Embryonic facial prominence (tissue), 1 donor: ENCODE data around the gene FAM222B.
"Not testable (repeated sequence)": the region's sequence is repeated elsewhere in the genome, so short reads cannot be mapped to it uniquely, and the experiment has no call there.

Experiments used
- DNase-seq: peaks from one replicate; pipeline ENCODE4 v3.0.0-alpha.2; 2016; ENCODE audit errors: extremely low spot score

The FAM222B gene

DNA sequence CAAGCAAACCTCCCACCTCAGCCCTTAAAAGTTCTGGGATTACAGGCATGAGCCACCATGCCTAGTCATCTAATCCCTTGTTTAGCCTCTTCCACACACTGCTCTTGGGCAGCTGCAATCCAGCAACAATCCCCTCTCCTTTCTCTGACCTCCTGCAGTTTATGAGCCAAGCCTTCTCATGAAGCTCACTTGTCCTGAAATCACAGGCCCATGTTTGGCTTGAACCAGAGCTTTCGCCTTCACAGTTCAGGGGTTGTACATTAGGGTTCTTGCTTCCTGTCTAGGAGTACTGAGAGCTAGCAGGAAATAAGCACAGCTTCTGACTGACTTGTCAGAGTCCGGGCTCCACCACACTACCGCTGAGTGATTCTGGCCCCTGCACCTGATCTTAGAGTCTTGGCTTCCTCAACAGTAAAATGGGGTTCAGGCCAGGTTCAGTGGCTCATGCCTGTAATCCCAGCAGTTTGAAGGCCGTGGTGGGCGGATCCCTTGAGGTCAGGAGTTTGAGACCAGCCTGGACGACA lies 28.5 kb upstream of the FAM222B start:
- DNase-seq: no peak

DNA sequence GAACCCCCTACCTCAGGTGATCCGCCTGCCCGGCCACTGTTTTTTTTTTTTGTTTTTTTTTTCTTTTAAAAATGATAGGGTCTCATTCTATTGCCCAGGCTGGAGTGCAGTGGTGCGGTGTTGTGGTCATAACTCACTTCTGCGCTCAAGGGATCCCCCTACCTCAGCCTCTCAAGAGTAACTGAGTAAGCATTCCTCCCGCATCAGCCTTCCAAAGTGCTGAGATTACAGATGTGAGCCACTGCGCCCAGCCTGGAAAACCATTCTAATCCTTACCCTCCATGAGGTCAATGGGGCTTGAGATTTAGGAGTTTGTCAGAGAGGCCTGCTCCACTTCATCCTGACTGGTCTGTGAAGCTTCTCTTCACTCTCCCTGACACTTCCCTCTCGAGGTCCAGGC lies 24.7 kb upstream of the FAM222B start:
- no peak for DNase-seq

DNA sequence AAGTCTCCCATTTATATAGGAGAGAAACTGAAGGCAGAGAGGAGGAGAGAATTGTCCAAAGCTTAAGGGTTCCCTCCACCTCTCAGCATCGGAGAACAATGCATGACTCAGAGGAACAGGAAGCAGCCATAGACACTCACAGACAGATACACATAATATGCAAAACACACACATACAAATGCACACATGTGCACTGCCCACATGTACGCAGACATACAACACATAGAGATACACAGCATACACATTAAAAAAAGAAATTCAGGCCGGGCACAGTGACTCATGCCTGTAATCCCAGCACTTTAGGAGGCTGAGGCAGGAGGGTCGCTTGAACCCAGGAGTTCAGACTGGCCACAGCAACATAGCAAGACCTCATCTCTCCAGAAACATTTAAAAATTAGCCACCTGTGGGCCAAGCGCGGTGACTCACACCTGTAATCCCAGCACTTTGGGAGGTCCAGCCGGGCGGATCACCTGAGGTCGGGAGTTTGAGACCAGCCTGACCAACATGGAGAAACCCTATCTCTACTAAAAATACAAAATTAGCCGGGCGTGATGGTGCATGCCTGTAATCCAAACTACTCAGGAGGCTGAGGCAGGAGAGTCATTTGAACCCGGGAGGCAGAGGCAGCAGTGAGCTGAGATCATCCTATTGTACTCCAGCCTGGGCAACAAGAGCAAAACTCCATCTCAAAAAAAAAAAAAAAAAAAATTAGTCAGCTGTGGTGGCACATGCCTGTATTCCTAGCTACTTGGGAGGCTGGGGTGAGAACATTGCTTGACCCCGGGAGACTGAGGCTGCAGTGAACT lies 23.6 kb upstream of the FAM222B start:
- no peak for DNase-seq

DNA sequence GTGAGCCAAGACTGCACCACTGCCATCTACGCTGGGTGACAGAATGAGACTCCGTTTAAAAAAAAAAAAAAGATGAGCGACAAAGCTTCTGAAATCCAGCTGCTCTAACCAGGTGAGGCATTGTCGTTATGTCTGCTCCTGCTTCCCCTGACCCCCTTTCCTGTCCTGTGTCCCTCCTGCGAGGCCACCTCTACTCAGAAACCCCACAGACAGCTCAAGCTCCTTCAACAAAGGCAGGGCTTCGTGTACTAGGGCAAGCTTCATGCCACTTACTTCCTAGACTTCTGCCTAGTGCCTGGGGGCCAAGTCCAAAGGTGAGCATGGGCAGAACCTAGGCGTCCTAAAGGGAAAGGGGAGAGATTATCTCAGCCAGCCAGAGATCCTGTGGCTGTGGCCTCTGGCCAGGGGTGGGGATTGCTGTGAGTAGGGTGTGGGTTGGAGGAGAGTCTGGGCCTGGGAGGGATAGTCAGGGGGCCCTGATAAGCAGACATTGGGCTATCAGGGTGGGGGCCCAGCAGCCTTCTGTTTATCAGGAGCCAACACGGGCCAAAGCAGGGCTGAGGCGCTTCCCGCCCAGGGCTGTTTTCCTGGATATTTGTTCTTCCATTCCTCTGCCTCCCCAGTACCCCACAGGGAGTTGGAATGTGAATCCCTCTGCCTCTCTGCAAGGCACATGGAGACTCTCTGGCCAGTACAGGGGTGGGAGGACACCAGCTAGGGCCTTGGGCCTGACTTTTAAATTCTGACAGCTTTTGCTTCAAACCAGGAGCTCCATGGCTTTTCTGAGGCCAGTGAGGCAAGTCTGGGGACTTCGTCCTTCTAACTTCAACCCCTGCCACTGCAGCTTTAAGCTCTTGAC lies 22.6 kb upstream of the FAM222B start:
- DNase-seq: no peak

DNA sequence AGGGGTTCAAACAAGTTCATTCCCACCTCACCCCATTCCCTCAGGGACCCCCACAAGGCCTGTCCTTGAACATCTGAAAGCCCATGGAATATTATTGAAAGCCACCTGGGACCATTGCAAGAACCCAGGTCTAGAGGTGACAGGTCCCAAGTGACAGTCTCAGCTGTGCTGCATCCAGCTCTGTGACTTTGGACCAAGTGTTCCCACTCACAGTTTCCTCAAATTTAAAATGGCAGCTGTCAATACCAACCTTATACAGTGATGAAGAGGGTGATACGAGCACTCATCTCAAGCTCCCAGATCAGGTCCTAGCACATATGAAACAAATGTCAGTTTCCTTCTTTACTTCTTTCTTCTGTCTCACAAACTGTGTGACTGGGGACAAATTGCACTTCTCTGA lies 21.4 kb upstream of the FAM222B start:
- DNase-seq: no peak

DNA sequence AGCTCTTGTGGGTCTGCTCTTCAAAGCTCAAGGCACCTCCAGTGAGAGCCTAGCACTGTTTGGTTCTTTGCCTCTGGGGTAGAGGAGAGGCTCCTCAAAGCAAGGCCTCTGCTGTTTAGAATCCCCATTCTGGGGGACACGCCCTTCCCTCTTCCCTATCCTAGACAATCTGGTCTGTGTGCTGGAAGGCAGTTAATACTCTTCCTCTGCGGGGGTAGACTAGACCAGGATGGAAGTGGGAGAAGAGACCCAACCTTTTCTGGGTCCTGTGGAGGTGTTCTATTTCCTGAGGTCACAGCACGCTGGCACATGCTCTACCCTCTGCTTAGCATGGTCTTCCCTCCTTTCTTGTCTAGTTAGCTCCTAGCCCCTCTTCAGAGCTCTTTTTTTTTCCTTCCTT lies 20.0 kb upstream of the FAM222B start:
- DNase-seq: no peak

DNA sequence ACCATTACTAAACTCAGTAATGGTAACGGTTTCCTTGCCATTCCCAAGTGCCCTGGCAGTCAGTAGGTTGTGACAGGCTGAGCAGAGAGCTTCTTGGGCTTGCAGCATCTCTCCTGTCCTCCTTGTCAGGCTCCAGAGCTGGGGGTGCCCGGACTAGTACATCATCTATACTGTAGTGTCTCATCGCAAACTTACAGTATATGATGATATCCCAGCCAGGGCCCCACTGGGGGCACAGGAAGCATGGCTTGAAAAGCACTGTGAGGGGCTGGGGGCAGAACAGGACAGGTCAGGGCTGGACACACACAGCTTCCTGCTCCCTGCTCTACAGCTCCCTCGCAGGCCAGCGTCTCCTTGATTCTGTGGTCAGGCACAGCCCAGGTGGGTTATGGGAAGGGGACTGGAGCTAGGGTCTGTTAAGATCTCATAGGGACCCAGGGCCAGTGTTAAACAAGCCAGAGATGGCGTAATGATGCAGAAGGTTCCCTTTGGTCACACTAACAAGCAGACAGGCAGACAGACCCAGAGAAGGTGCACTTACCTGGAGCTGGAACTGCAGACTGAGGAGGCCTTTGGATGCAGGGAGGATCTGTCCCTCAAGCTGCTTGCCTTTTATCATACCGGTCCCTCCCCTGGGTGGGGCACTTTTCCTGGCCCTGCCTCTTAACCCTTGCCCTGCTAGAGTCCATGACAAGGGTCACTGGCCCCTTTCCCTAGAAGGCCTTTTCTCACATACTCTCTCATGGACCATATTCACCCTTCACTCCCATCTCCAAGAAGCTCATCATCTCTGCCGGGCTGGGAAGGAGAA lies 19.0 kb upstream of the FAM222B start:
- no peak for DNase-seq

DNA sequence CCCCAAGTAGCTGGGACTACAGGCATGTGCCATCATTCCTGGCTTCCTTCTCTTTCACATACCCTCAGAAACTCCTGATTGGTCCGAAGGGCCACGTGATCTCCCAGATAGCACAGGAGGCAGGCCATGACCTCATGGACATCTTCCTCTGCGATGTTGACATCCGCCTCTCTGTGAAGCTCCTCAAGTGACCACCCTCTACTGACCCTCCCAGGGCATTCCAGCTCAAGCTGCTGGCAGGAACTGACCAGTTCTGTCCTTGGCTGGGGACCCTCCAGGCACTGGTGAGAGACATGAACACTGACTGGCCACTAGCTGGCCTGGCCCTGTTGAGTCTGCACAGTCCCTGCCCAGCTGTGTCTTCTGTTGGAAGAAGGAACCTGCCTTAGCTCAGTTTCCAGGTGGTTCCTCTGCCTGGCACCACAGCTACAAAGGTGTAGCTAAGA lies 17.8 kb upstream of the FAM222B start:
- no peak for DNase-seq

DNA sequence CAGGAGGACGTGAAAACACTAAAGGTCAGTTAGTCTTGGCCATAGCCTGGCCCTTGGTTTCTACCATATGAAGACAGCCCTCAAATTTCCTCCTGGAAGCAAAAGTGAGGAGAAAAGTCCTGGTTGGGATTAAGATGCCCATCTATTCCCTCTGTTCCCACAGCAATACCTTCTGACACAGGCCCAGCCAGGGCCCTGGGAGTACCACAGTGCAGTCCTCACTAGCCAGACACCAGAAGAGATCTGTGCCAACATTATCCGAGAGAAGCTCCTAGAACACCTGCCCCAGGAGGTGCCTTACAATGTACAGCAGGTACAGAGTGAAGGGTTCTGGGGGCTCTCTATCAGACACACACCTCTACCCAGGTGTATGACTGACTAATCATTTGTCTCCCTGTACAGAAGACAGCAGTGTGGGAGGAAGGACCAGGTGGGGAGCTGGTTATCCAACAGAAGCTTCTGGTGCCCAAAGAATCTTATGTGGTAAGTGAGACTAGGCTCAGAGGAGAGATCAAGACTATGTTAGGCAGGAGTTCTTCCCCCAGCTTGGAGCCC lies 16.3 kb upstream of the FAM222B start:
- no peak for DNase-seq

DNA sequence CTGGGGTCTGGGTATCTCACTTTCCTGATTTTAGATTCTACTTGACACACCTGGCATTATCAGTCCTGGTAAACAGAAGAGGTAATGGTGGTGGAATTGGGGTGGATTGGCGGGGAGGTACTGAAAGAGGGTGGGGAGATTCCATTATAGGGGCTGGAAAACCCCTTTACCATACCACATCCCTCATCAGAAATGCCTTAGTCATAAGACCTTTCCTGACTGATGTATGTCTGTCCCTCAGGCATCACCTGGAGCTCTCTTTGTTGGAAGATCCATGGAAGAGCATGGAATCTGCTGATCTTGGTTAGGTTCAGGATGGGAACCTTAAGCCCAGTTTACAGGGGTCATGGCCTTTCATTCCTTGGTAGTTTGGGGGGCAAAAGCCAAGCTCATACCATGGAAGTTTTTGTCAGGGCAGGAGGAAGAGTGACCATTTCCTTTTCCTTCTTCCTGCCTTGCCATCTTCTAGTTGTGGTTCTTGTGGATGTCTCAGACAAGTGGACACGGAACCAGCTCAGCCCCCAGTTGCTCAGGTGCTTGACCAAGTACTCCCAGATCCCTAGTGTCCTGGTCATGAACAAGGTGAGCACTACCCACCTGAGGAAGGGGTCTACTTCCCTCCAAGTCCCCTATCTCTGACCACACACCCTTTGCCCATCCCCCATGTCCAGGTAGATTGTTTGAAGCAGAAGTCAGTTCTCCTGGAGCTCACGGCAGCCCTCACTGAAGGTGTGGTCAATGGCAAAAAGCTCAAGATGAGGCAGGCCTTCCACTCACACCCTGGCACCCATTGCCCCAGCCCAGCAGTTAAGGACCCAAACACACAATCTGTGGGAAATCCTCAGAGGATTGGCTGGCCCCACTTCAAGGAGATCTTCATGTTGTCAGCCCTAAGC lies 15.6 kb upstream of the FAM222B start:
- no peak for DNase-seq

DNA sequence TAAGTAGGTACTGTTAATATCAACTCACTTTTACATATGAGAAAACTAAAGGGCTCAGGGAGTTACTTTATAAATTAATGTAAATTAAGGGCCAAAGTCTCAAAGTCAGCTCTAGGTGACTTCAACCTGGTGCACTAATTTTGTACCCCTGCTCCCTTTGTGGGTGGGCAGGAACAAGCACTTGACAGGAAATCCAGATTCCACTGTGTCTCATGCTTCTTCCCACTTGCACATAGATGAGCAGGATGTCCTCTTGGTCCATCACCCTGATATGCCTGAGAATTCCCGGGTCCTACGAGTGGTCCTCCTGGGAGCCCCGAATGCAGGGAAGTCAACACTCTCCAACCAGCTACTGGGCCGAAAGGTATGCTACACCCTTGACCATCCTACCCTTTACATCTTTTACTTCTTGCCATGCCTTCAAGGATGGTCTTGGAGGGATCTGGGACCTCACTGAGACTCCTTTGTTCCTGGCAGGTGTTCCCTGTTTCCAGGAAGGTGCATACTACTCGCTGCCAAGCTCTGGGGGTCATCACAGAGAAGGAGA lies 13.5 kb upstream of the FAM222B start:
- DNase-seq: no peak

DNA sequence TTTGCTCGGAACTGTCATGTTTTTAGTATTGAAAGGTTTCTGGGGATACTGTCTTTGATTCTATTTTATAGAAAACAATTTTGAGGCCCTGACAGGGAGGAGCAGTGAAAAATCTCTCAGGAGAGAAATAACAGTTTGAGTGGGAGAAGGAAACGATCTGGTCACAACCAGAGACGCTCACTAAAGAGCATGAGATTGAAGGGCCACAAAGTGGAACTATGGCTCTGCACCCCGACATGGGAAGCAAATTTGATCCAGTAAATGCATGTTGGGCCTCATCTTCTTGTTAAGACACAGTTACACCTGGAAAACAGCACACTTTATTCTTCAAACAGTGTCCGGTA lies 12.7 kb upstream of the FAM222B start:
- DNase-seq: no peak

DNA sequence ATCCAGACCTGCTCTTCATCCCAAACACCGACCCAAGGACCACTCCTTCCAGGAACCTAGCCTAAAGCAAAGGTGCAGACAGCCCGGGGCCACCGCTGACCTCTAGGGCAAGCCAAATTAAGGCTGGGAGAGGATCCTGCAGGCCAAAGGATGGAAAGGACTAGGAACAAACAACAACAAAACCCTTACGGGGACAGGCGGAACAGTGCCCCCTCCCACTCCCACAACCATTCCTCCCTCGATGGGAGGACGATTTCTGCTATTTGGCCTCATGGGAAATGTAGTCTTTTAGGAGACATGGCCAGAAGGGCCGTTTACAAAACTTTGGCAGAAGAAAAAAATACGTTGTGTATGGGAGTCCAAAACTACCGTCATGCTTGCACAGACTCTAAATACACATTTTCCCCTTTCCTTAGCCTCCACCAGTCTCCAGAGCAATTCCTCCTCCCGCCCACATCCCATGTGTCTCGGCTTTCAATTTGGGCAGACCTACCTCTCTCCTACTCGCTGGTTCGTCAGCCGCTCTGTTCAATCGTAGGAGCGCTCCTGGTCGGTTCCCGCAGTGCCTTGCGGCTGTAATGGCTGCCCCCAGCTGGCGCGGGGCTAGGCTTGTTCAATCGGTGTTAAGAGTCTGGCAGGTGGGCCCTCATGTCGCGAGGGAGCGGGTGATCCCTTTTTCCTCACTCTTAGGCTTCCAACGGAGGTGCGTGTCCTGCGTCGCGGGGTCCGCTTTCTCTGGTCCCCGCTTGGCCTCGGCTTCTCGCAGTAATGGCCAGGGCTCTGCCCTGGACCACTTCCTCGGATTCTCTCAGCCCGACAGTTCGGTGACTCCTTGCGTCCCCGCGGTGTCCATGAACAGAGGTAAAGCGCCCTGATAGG lies 12.1 kb upstream of the FAM222B start, which contains the start of gene ERAL1:
ERAL1 (plus strand) TSS at position 560 of the 879 bp plus-strand sequence; CDS start at position 579, 19 bp downstream.
- DNase-seq: peak; percentile 88

DNA sequence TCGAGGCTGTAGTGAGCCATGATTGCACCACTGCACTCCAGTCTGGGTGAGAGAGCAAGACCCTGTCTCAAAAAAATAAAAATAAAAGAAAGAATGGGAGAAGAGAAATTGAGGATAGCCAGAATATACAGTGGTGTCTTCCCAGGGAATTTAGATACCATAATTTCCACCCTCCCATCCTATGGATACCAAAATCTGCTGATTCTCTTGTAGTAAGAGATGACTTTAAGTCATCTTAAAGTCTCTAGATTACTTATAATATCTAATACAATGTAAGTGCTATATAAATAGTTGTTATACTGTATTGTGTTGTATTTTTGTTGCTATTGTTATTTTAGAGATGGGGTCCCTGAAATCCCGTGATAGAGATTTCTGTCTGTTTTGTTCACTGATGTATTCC lies 10.7 kb upstream of the FAM222B start:
- DNase-seq: no peak

DNA sequence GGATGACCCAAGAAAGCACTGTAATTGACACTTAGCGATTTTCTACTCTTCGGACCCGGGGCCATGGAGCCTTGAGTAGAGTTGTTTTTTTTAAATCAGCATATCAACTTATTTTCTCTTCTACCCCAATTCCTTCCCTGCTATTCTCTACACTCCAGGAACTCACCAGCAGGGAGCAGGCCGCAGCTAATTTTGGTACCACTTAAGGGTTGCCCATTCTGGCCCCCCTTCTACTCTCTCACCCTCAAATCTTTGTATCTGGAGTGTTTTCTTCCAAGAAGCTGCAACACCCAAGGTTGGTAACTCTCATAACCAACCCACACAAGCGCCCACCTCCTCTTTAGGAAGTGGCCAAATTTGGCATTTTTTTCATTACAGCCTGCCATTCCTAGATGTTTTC lies 6.7 kb upstream of the FAM222B start:
- DNase-seq: no peak

DNA sequence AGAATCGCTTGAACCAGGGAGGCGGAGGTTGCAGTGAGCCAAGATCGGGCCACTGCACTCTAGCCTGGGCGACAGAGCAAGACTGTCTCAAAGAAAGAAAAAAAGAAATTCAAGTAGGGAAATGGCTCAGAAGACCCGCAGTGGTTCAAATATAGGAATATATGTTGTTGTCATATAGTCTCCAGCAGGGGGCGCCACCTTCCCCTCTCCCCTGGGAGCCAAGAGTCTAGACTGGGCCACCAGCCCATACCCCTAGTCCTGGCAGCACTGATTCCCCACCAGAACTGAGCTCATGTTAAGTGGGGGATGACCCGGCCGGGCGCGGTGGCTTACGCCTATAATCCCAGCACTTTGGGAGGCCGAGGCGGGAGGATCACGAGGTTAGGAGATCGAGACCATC lies 6.1 kb upstream of the FAM222B start:
- not testable (repeated sequence) for DNase-seq

DNA sequence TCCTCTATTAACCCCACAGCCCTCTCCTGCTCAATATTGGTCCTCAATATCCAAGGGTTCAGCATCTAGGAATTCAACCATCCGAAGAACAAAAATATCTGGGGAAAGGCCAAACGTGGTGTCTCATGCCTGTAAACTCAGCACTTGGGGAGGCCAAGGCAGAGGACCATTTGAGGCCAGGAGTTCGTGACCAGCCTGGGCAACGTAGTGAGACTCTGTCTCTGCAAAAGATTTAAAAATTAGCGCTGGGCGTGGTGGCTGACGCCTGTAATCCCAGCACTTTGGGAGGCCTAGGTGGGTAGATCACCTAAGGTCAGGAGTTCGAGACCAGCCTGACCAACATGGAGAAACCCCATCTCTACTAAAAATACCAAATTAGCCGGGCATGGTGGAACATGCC lies 4.1 kb upstream of the FAM222B start:
- not testable (repeated sequence) for DNase-seq

DNA sequence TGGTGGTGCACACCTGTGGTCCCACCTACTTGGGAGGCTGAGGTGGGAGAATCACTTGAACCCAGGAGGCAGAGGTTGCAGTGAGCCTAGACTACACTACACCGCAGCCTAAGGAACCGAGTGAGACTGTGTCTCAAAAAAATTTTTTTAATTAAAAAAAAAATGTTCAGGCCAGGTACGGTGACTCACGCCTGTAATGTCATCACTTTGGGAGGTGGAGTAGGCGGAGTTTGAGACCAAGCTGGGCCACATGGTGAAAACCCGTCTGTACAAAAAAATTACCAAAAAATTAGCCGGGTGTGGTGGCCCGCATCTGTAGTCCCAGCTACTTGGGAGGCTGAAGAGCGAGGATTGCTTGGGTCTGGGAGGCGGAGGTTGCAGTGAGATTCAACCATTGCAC lies 3.6 kb upstream of the FAM222B start:
- DNase-seq: no peak

DNA sequence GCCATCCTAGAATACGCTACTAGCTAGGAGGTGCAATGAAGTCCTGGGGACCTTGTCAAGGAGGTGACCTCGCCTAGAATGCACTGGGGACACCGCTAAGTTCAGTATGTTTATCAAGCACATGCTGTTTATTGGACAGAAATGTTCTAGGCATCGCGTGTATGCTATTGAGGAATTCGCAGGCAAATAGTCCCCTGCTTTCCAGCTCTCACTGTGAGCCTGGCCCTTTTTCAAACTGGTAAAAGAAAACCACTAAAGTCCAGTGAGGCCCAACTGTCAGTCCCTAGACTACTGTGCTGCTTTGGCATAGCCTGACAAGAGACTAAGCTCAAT lies 1.2 kb upstream of the FAM222B start:
- no peak for DNase-seq
